ENCODE results near the gene MKLN1.
A peak's percentile ranks its signal among the peaks of the same experiment; 100 is the strongest.

MKLN1 gene

DNA sequence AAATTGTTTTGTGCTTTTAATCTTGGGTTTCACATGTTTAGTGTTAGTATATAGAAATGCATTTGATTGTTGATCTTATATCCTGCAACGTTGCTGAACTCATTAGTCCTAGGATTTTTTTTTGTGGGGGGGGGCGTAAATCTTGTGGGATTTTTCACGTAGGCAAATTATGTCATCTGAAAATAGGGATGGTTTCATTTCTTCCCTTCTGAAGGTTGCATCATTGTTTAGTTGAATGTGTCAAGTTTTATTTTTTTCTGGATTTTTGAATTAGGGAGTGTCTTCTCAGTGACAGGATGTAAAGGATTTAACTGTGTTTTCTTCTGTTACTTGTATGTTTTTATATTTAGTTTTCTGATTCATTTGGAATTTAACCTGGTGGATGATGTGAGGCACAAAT lies 26.7 kb downstream of the MKLN1 start:
- DNase-seq (ENCODE audit: low spot score) = no peak

GRCh38 chr7:131355917-131356777 lies 28.5 kb downstream of the MKLN1 start:
- DNase-seq (ENCODE audit: low spot score) = no peak

GRCh38 chr7:131357282-131357880 lies 29.7 kb downstream of the MKLN1 start:
- DNase-seq (ENCODE audit: low spot score) = no peak

- DNase-seq (ENCODE audit: low spot score) = no peak
Measured at GRCh38 chr7:131358636-131359035, 31.0 kb downstream of the MKLN1 start.

DNA sequence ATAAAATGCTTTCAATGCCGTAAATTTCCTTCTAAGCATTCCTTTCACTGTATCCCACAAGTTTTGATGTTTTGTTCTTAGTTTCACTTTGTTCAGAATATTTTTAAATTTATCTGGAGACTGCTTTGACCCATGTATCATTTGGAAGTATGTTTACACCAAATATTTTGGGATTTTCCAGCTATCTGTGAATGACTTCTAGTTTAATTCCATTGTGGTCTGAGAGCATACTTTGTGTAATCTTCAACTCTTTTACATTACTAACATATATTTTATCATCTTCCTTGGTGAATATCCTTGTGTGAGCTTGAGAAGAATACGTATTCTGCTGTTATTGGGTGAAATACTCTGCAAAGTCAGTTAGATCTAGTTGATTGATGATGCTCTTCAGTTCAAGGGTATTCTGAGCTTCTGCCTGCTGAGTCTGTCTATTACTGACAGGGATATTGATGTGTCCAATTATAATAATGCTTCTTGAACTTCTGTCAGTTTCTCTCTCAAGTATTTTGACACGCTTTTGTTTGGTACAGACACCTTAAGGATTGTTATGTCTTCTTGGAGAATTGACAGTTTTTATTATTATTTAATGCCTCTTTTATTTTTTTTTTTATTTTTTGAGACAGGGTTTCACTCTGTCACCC lies 31.6 kb downstream of the MKLN1 start:
- no peak for DNase-seq (ENCODE audit: low spot score)

- DNase-seq (ENCODE audit: low spot score) = no peak
Measured at GRCh38 chr7:131363719-131364118, 36.0 kb downstream of the MKLN1 start.

DNA sequence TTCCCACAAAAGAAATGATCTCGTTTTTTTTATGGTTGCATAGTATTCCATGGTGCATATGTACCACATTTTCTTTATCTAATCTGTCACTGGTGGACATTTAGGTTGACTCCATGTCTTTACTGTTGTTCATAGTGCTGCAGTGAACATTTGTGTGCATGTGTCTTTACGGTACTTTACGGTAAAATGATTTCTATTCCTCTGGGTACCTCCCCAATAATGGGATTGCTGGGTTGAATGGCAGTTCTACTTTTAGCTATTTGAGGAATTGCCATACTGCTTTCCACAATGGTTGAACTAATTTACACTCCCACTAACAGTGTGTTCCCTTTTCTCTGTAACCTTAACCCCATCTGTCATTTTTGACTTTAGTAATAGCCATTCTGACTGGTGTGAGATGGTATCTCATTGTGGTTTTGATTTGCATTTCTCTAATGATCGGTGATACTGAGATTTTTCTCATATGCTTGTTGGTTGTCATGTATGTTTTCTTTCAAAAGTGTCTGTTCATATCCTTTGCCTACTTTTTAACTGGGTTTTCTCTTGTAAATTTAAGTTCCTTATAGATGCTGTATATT lies 37.2 kb downstream of the MKLN1 start:
- no peak for DNase-seq (ENCODE audit: low spot score)

GRCh38 chr7:131365838-131366237 lies 38.2 kb downstream of the MKLN1 start:
- no peak for DNase-seq (ENCODE audit: low spot score)

DNA sequence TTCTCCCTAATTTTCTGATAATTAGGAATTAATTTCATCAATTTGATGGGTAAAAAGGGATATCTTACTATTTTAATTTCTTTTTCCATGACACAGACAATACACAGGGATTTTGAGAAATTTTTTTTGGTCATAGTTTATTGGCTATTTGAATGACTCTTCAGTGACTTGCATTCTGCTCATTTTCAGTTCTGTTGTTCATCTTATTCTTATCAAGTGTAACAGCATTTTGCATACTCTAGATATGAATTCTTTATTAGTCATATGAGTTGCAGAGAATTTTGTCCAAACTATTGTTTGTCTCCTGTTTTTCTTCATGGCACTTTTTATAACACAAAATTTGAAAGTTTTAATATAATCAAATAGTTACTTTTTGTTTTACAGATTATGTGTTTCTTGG lies 41.7 kb downstream of the MKLN1 start:
- DNase-seq (ENCODE audit: low spot score) = no peak

GRCh38 chr7:131370523-131370968 lies 42.9 kb downstream of the MKLN1 start:
- peak; percentile 34 for DNase-seq (ENCODE audit: low spot score)

GRCh38 chr7:131371411-131371810 lies 43.7 kb downstream of the MKLN1 start:
- DNase-seq (ENCODE audit: low spot score) = peak; percentile 60

GRCh38 chr7:131372554-131372953 lies 44.9 kb downstream of the MKLN1 start:
- DNase-seq (ENCODE audit: low spot score) = no peak

- DNase-seq (ENCODE audit: low spot score) = no peak
Measured at GRCh38 chr7:131374821-131375220, 47.1 kb downstream of the MKLN1 start.

DNA sequence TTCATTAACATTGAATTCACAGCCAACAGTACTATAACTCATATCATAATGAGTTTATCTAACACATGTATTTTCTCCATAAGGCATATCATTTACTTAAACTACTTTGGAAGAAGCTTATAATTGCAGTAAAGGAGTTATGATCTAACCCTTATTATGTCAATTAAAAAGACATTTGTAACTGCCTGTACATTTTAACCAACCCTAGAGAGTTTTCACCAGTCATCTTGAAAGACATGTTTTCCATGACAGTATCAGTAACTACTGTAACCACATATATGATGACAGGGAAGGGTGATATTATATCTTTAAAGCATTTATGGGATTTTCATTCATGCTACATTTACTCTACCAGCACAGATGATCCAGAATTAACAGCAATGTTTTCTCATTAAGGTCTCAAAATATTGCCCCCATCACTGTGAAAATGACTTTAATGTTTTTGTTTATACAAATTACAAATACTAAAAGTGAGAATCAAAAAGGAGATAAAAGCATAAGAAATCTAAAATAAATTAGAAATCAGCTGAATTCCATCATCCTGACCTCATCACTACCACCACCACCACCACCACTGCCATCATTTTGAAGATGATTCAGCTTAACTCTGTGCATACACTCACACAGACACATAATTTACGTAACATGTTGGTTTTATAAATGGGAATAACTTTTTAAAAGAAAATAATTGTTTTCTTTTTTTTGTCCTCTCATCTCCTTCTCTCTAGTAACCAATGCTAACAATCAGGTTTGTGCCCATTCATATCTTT lies 53.6 kb downstream of the MKLN1 start:
- DNase-seq (ENCODE audit: low spot score) = no peak

GRCh38 chr7:131383417-131384285 lies 56.0 kb downstream of the MKLN1 start:
- no peak for DNase-seq (ENCODE audit: low spot score)

DNA sequence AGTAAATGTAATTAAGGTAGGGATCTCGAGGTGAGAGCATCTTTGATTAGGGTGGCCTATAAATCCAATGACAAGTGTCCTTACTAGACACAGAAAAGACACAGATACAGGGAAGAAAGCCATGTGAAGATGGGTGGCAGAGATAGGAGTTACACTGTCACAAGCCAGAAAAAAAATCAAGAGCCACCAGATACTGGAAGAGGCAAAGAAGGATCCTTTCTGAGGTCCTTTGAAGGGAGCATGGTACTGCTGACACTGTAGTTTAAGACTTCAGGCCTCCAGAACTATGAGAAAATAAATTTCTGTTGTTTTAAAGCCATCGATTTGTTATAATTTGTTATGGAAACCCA lies 56.6 kb downstream of the MKLN1 start:
- DNase-seq (ENCODE audit: low spot score) = no peak

GRCh38 chr7:131385039-131385605 lies 57.4 kb downstream of the MKLN1 start:
- no peak for DNase-seq (ENCODE audit: low spot score)

DNA sequence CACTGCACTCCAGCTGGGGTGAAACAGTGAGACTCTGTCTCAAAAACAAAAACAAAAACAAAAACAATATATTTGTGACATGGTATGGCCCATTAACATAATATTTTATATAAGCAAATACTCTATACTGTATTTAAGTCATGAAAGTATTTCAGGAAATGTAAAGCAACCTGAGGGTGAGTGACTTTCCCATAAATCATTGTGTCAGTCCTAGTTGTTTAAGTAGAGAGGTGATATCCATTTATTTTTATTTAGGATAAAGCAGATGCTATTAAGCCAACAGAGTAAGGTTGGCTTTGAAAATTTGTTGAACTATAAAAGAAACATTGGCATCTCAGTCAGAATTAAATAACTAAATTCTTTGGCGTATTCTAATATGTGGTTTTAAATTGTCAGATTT lies 60.5 kb downstream of the MKLN1 start:
- DNase-seq (ENCODE audit: low spot score) = no peak

GRCh38 chr7:131390275-131390674 lies 62.6 kb downstream of the MKLN1 start:
- no peak for DNase-seq (ENCODE audit: low spot score)

DNA sequence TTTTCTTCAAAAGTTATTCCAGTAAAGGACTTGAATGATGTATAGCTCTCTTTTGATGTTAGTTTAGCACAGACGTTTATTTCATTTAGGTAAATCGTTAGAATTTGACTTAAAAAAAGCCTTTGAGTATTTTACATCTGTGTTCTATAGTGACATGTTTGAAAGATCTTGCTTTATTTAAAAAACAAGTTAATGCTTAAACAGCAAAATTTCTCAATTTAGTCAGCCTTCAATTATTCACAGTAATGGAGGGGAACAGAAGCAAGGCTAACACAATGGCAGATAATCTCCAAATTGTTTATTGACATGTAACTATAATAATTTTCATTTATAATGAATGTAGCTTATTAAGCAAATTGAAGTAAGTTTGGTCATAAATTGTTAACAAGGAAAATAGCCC lies 63.5 kb downstream of the MKLN1 start:
- DNase-seq (ENCODE audit: low spot score) = no peak

DNA sequence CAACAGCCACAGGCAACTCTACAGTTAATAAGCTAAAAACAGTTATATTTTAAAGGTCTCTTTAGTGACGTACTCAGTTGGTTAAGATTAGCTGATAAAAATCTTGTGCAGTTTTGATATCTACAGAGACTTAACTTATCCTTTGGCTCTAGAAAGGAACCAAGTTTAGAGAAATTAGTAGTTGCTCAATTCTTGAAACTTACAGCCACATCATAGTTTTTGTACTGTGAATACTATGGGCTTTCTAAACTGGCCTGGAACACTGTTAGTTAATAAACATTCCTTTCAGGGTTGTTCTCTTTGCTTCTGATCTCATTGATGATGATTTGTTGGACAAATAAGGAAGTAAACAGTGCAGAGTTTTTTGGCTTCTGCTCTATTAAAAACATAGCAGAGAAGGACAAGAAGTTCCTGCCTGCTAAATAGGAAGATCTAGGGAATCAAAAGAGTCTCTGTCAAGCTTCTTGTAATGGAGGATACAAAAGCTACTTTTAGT lies 73.1 kb downstream of the MKLN1 start:
- peak; percentile 18 for DNase-seq (ENCODE audit: low spot score)

Measured in cerebellar cortex (tissue), 1 donor.